GM12874 (cell line): Measurements from ENCODE around the gene ITPR1.

ENCODE experiments used
- CTCF ChIP-seq: IDR thresholded peaks from 2 replicates; pipeline ENCODE4 v1.5.1; 2011; ENCODE audit warnings: low read depth, mild to moderate bottlenecking, control low read depth, low read length, moderate library complexity; ENCODE audit not compliant: insufficient read depth

The ITPR1 gene

GRCh38 chr3:4508048-4508981 lies 15.2 kb downstream of the ITPR1 start:
- no peak for TF ChIP-seq CTCF

GRCh38 chr3:4509043-4509442 lies 15.9 kb downstream of the ITPR1 start:
- no peak for TF ChIP-seq CTCF

- TF ChIP-seq CTCF: no peak
Observed at GRCh38 chr3:4509983-4510755, 17.0 kb downstream of the ITPR1 start.

GRCh38 chr3:4511491-4512262 lies 18.5 kb downstream of the ITPR1 start:
- no peak for TF ChIP-seq CTCF

- no peak for TF ChIP-seq CTCF
Observed at GRCh38 chr3:4512895-4513616, 19.9 kb downstream of the ITPR1 start.

- TF ChIP-seq CTCF: no peak
Observed at GRCh38 chr3:4514321-4514720, 21.2 kb downstream of the ITPR1 start.
